ENCODE data around the gene RAPGEF6.
"Not testable (repeated sequence)": the region's sequence is repeated elsewhere in the genome, so short reads cannot be mapped to it uniquely, and the experiment has no call there.

The RAPGEF6 gene

GRCh38 chr5:131634996-131635683, at the start of gene RAPGEF6:
Gene RAPGEF6 (minus strand): TSS chr5:131635229. CDS start chr5:131635030, 199 bp downstream.
- DNase-seq (ENCODE audit: low read depth, low spot score) = peak; percentile 100

- DNase-seq (ENCODE audit: low read depth, low spot score) = no peak
These were observed 49.6 kb upstream of the RAPGEF6 start for GRCh38 chr5:131684595-131684994.

- DNase-seq (ENCODE audit: low read depth, low spot score) = no peak
These were observed 49.0 kb upstream of the RAPGEF6 start for GRCh38 chr5:131684051-131684450.

- no peak for DNase-seq (ENCODE audit: low read depth, low spot score)
These were observed 47.8 kb upstream of the RAPGEF6 start for GRCh38 chr5:131682826-131683225.

GRCh38 chr5:131682175-131682574, 47.1 kb upstream of the RAPGEF6 start:
- DNase-seq (ENCODE audit: low read depth, low spot score) = no peak

GRCh38 chr5:131679911-131680310, 44.9 kb upstream of the RAPGEF6 start:
- DNase-seq (ENCODE audit: low read depth, low spot score) = peak; percentile 66

GRCh38 chr5:131678273-131678672, 43.2 kb upstream of the RAPGEF6 start:
- not testable (repeated sequence) for DNase-seq (ENCODE audit: low read depth, low spot score)

GRCh38 chr5:131677115-131677514, 42.1 kb upstream of the RAPGEF6 start:
- peak; percentile 22 for DNase-seq (ENCODE audit: low read depth, low spot score)

- DNase-seq (ENCODE audit: low read depth, low spot score) = no peak
These were observed 37.7 kb upstream of the RAPGEF6 start for GRCh38 chr5:131672776-131673175.

- peak; percentile 86 for DNase-seq (ENCODE audit: low read depth, low spot score)
These were observed 37.1 kb upstream of the RAPGEF6 start for GRCh38 chr5:131671994-131672655.

- DNase-seq (ENCODE audit: low read depth, low spot score) = no peak
These were observed 36.4 kb upstream of the RAPGEF6 start for GRCh38 chr5:131671409-131671808.

GRCh38 chr5:131664929-131665328, 29.9 kb upstream of the RAPGEF6 start:
- no peak for DNase-seq (ENCODE audit: low read depth, low spot score)

GRCh38 chr5:131661933-131662332, 26.9 kb upstream of the RAPGEF6 start:
- no peak for DNase-seq (ENCODE audit: low read depth, low spot score)

- DNase-seq (ENCODE audit: low read depth, low spot score) = no peak
These were observed 24.8 kb upstream of the RAPGEF6 start for GRCh38 chr5:131659841-131660240.

GRCh38 chr5:131659290-131659689, 24.3 kb upstream of the RAPGEF6 start:
- no peak for DNase-seq (ENCODE audit: low read depth, low spot score)

- no peak for DNase-seq (ENCODE audit: low read depth, low spot score)
These were observed 19.7 kb upstream of the RAPGEF6 start for GRCh38 chr5:131654776-131655175.

- DNase-seq (ENCODE audit: low read depth, low spot score) = no peak
These were observed 19.3 kb upstream of the RAPGEF6 start for GRCh38 chr5:131654309-131654708.

- DNase-seq (ENCODE audit: low read depth, low spot score) = peak; percentile 43
These were observed 14.1 kb upstream of the RAPGEF6 start for GRCh38 chr5:131649161-131649560.

- no peak for DNase-seq (ENCODE audit: low read depth, low spot score)
These were observed 12.2 kb upstream of the RAPGEF6 start for GRCh38 chr5:131647048-131647769.

GRCh38 chr5:131644822-131645221, 9.8 kb upstream of the RAPGEF6 start:
- no peak for DNase-seq (ENCODE audit: low read depth, low spot score)

- no peak for DNase-seq (ENCODE audit: low read depth, low spot score)
These were observed 9.3 kb upstream of the RAPGEF6 start for GRCh38 chr5:131644370-131644769.

GRCh38 chr5:131641494-131641893, 6.5 kb upstream of the RAPGEF6 start:
- DNase-seq (ENCODE audit: low read depth, low spot score) = no peak
